Tongue (tissue), 2 donors: ENCODE results near the gene UPF3A. TPM values are rescaled to one million over a fixed set of nuclear protein-coding genes. Genes with fewer than 3 reads are reported as not detected.
"Not testable (repeated sequence)": the region's sequence is repeated elsewhere in the genome, so short reads cannot be mapped to it uniquely, and the experiment has no call there.

Experiments used
- DNase-seq: peaks from one replicate; pipeline ENCODE4 v3.0.0-alpha.2; 2015
- total RNA-seq: library from RNA; depleted of rRNA; stranded (reverse); fragments of >200 nt; gene quantifications from one replicate; pipeline ENCODE4 v1.2.3, GENCODE V29; 2014

UPF3A gene, protein sequence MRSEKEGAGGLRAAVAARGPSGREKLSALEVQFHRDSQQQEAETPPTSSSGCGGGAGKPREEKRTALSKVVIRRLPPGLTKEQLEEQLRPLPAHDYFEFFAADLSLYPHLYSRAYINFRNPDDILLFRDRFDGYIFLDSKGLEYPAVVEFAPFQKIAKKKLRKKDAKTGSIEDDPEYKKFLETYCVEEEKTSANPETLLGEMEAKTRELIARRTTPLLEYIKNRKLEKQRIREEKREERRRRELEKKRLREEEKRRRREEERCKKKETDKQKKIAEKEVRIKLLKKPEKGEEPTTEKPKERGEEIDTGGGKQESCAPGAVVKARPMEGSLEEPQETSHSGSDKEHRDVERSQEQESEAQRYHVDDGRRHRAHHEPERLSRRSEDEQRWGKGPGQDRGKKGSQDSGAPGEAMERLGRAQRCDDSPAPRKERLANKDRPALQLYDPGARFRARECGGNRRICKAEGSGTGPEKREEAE
- 48.3 TPM for total RNA-seq

- peak; percentile 97 for DNase-seq
Measured at GRCh38 chr13:114281351-114282040, at the start of gene UPF3A. UPF3A (plus strand) TSS chr13:114281601; CDS start chr13:114281640, 39 bp downstream.

- no peak for DNase-seq
Measured at GRCh38 chr13:114231886-114232285, 49.5 kb upstream of the UPF3A start.

DNA sequence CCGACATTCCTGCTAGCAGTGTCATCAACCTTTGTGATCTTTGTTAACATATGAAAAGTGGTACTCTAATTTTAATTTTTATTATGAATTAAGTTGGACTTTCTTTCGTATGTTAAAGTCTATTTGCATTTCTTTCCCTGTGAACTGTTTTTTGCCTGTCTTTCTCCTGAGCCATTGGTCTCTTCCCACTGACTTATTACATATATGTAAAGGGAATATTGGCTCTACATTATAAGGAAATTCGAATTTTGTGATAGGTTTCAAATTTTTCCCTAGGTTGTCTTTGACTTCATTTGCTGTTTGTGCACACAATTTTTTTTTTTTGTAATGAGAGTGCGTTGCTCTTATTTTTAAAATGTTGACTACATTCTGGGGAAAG lies 47.1 kb upstream of the UPF3A start:
- DNase-seq = no peak

- DNase-seq = peak; percentile 97
Measured at GRCh38 chr13:114234645-114235421, 46.6 kb upstream of the UPF3A start, which contains the start of gene CDC16. CDC16 (plus strand) TSS chr13:114234897; CDS start chr13:114235085, 188 bp downstream.

- DNase-seq = no peak
Measured at GRCh38 chr13:114235697-114236096, 45.7 kb upstream of the UPF3A start.

DNA sequence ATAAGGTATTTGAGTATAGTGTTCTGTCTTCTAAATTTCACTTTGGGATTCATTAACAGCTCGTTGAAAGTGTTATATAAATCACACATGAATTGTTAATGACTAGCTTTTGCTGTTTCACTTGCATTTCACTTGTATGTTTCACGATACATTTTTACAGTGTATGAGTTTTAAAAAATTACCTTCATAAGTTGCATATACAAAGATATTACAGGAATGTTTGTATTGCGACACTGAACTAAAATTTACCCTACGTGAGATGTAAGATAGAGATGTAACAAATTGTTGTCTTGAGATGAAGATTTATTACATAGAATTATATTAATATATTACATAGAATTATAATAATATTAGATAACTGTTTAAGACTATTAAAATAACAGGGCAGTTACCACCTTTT lies 45.2 kb upstream of the UPF3A start:
- no peak for DNase-seq

GRCh38 chr13:114237415-114238112 lies 43.8 kb upstream of the UPF3A start:
- DNase-seq = no peak

GRCh38 chr13:114241918-114242317 lies 39.5 kb upstream of the UPF3A start:
- DNase-seq = no peak

DNA sequence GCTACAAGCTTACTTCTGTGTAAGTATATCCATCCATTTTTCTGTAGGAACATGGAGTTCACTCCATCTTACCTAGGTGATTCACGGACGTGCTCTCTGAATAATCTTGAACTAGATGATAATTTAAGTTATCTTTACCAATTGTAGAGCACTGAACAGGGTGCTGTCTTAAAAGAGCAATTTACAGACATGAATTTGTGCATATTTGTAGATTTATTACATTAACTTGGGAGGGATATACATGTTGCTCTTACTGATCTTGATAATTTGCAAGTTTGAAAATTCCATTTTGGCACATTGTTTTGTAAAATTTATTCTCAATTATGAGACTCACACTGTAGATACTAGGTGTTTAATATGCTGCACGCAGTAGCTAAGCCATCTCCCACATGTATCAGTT lies 37.4 kb upstream of the UPF3A start:
- no peak for DNase-seq

- no peak for DNase-seq
Measured at GRCh38 chr13:114244637-114245036, 36.8 kb upstream of the UPF3A start.

DNA sequence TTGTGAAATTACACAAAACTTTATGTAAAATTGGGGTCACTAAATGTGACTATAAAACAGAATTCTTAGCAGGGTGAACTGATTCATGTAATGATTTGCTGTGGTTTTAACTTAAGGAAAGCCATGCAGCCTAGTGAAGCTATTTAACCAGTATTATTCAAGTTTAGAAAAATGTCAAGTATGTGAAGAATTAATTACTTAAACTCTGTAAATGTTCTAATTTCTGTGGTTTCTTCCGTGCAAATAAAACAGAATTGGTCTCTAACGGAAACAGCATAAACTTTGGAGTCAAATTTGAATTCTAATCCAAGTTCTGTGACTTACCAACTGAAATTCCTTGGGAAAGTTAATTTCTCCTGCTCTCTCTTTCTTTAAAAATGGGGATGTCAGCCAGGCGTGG lies 33.4 kb upstream of the UPF3A start:
- no peak for DNase-seq

DNA sequence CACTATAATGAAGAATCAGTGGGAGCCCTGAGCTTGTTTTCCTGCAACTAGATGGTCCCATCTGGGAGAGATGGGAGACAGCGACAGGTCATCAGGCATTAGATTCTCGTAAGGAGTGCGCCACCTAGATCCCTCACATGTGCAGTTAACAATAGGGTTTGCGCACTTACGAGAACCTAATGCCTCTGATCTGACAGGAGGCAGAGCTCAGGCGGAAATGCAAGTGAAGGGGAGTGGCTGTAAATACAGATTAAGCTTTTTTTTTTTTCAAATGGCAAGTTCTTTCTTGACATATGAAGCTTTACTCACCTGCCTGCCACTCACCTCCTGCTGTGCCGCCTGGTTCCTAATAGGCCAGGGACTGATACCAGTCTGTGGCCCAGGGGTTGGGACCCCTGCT lies 32.3 kb upstream of the UPF3A start:
- no peak for DNase-seq

- DNase-seq = not testable (repeated sequence)
Measured at GRCh38 chr13:114251639-114252440, 29.6 kb upstream of the UPF3A start.

- DNase-seq = no peak
Measured at GRCh38 chr13:114256547-114256946, 24.9 kb upstream of the UPF3A start.

DNA sequence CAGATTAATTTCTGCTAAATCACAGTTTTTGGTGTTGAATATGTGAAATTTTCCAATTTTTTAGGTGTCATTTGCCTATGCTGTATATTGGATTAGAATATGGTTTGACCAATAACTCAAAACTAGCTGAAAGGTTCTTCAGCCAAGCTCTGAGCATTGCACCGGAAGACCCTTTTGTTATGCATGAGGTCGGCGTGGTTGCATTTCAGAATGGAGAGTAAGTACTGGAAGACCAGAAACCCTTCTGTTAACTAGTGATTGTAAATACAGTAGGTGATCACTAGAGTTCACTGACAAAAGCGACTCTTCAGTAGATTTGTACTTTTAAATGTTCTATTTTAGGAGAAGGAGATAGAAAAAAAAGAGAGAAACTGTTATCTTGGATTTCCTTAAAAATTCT lies 24.4 kb upstream of the UPF3A start:
- DNase-seq = no peak

GRCh38 chr13:114258589-114258988 lies 22.8 kb upstream of the UPF3A start:
- no peak for DNase-seq

DNA sequence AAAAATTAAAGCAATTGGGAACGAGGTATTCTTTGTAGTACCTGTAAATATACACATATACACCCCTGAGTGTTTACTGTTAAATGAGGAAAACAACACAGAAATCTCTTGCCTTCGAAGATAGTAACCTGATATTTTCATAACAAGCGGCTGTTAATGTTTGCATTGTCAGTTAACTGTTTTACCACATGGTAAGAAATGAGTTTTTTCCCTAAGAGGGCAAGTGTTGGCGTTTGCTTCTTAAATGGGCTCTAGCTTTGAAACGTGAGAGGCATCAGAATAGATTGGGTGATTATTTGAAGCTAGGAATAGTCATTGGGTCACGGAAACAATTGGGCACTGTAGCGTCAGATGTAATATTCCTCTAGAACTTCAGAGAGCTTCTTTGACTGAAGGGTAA lies 22.0 kb upstream of the UPF3A start:
- no peak for DNase-seq

DNA sequence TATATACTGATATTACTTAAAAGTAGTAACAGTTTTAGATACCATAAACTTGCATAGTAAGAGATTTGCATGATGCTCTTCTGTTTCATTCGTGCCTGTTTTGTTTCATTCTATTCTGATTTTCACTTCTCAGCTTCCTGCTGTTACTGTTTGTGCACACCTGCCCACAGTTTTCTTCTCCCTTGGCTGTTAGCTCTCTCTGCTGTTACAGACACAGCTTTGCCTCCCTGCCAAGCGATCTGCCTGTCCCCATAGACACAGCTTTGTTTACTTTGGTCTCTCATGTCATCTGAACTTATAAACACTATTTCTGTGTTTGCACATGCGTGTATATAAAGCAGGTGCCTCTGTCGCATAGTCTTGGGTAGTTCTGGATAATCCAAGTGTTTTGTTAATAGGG lies 21.4 kb upstream of the UPF3A start:
- no peak for DNase-seq

DNA sequence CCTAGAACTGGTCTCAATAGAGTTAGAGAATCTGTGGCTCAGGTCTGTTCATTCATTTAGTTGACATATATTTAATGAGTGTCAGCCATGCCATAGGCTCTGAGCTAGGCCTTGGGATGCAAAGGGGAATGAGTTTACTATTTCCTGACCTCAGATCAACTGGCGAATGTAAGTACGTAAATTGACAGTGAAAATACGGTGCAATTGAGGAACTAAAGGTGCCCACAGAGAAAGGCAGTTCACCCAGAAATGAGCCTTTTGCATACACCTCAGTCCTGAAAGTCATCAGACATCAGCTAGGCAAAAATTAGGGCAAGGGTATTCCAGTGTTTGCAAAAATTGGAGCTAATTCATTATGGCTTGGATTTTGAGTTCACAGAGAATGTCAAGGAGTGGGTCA lies 20.6 kb upstream of the UPF3A start:
- DNase-seq = no peak

- no peak for DNase-seq
Measured at GRCh38 chr13:114261328-114261965, 20.0 kb upstream of the UPF3A start.

- DNase-seq = no peak
Measured at GRCh38 chr13:114263578-114263977, 17.8 kb upstream of the UPF3A start.
